Stimulated activated CD4-positive, alpha-beta T cell treated with anti-CD3 and anti-CD28 coated beads, Interleukin-1b, Interleukin-23, amount 100 ng/mL, for 4 hours (primary cell): Measurements from ENCODE around the gene ESRP2.

Experiments
- DNase-seq, 2 donors: peaks; one replicate each; pipeline ENCODE4 v3.0.0-alpha.2; 2020; ENCODE audit warnings: low read depth in 2 of 2

ESRP2 gene

DNA sequence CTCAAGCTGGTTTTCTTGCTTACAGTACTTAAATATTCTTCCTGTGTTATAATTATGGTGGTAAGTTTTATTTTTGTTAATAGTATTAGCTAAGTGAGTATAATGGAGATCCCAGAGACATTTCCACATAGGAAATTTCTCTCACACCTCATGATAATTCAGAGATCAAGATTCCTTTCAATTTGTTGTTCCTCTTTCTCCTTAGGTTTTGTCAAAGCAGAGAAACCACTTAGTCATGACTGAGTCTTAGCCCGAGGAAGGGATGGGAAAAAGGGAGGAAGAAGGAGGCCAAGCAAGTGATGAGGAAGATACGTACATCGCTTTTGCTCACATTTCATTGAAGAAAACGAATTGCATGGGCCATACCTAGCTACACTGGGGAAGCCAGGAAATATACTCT lies 18.4 kb downstream of the ESRP2 start:
- no peak for DNase-seq

DNA sequence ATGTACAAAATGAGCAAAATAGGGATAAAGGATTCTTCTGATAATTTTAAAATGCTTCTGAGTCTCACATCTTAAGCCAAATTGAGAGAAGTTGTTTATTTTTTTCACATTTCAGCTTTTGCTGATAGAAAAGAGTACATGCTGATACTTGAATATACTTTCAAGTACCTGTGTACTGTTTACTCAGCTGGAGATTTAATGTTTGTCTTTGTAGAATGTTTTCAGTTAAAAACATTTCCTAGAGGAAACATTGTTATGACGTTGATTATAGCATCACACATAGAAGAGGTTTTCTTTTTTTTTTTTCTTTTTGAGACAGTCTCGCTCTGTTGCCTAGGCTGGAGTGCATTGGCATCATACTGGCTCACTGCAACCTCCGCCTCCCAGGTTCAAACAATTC lies 19.7 kb downstream of the ESRP2 start:
- DNase-seq, result no peak

DNA sequence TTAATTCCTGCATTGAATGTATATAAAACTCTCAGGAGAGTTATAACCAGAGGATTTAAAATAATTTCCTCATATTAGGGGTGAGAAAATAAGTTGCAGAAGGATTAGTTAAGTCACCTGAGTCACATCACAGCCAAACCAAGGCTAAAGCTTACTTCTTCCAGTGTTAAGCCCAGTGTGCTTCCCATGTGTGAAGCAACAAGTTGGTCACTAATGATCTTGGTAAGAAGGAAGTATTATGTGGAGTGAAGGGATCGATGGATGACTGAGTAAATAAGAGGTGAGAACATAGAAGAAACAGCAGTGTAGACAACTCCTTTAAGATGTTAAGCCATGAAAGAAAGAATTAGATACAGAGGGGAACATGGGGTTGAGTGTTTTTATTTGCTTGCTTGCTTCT lies 20.6 kb downstream of the ESRP2 start:
- DNase-seq, result no peak

DNA sequence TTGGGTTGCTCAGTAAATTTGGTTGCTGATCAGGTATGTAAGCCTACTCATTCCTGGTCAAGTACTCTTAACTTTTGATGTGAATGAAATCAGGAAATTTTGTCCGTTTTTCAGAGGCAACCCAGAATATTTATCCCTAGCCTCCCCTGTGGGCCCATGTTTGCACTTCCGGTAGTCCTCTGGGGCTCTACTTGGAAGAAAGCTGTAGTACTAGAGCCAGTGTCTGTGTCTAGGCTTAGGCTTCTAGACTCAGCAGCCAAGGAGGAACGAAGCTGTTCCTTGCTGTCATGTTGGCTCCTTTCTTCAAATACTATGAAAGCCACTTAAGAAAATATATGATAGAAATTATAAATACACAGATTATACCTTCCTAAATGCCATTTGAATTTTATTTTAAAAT lies 21.2 kb downstream of the ESRP2 start:
- DNase-seq, result no peak

DNA sequence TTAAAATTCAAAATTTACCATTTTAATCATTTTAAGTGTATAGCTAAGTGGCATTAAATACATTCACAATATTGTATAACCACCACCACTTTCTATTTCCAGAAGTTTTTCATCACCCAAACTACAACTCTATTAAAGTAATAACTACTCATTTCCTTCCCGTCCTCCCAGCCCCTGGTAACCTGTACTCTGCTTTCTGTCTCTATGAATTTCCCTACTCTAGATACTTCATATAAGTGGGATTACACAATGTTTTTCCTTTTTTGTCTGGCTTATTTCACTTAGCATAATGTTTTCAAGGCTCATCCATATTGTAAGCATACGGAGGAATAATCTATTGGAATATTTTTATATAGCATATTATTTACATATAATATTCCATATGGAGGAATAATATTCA lies 29.7 kb downstream of the ESRP2 start:
- DNase-seq, result no peak

DNA sequence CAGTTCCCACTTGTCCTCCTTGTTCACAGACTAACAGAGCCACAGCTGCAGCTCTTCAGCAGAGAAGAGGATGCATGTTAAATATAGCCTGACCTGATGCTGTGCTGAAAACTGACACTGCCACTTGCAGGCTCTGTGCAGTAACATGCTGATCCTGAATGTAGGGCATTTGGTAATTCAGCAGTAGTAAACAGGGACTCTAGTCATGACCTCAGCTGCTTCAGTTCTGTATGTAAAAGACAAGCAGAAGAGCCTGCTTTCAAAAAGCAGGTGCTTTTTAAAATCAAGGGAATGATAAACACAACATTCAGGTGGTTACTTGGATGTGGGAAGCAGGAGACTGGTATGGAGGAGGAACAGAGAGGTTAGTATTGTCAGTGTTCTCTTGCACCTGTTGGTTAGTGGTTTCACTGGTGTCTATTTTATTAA lies 33.8 kb downstream of the ESRP2 start:
- DNase-seq, result no peak

DNA sequence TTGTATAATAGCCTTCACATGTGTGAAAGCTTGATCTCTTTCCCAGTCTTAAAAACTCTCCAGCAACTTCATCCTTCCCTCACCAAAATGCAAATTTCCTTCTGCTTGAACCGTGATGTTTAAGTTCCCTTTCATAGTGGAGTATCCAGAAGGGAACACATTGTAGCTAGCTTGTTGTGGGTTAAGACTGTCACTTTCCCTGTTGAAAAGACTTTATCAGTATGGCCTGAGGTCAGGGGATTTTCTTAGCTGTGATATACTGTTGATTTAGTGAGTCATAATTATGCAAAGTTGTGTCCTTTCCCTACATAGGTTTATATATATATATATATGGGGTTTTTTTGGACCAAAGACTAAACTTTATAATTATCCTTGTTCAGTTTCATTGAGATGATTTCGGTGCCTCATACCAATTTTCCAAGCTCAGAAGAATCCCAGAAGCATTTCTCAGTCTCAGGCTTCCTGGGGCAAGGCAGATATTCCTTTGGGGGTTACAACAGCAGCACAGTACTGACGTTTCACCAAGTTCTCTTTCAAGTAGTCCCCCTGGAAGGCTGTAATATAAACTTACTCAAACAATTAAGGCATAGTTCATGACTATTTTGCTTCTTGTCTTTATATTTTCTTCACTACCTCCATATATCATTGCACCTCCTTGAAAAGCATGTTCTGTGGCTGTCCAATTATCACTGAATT lies 35.7 kb downstream of the ESRP2 start:
- no peak for DNase-seq

DNA sequence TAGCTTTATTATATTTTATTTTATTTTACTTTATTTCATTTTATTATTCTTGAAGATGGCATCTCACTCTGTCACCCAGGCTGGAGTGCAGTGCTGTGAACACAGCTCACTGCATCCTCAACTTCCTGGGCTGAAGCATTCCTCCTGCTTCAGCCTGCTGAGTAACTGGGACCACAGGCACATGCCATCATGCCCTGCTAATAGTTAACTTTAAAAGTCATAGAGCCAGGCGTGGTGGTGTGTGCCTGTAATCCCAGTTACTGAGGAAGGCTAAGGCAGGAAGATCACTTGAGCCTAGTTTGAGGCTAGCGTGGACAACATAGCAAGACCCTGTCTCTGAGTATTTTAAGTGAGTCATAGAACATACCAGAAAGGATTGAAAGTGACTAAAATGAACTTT lies 38.7 kb downstream of the ESRP2 start:
- no peak for DNase-seq

DNA sequence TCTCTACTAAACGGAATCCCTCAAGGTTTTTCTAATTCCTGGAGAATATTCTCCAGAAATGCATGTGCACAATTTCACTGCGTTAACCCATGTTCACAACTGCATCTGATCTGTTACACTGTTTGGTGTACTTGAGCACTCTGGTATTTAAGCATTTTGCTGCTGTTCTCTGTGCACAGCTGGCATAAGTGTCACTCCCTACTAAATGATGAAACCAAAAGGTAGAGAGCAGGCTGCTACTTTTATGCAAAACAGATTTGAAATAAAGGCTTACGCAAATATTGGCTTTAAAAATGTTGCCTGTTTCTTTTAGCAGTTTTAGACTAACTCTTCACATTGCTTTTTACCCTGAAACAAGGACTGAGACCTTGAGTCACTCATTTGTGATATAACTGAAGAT lies 41.7 kb downstream of the ESRP2 start:
- no peak for DNase-seq

DNA sequence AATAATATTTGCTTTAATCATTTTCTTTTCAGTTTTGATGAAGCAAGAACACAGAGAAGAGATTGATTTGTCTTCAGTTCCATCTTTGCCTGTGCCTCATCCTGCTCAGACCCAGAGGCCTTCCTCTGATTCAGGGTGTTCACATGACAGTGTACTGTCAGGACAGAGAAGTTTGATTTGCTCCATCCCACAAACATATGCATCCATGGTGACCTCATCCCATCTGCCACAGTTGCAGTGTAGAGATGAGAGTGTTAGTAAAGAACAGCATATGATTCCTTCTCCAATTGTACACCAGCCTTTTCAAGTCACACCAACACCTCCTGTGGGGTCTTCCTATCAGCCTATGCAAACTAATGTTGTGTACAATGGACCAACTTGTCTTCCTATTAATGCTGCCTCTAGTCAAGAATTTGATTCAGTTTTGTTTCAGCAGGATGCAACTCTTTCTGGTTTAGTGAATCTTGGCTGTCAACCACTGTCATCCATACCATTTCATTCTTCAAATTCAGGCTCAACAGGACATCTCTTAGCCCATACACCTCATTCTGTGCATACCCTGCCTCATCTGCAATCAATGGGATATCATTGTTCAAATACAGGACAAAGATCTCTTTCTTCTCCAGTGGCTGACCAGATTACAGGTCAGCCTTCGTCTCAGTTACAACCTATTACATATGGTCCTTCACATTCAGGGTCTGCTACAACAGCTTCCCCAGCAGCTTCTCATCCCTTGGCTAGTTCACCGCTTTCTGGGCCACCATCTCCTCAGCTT lies 45.0 kb downstream of the ESRP2 start:
- no peak for DNase-seq

DNA sequence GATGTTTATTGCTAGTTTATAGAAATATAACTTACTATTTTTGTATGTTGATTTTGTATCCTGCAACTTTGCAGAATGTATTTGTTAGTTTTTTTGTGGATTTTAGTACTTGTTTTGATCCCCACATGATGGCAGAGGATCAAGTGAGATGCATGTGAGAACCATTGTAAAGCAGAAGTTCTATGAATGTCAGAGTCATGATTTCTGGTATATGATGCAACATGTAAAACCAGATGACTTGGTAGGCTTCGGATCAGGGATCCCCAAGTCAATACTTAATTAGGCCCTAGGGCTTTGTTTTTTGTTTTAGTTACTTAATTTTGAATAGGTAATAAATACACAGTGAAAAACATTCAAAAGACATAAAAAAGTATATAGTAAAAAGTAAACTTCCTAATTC lies 45.8 kb downstream of the ESRP2 start:
- DNase-seq, result no peak

DNA sequence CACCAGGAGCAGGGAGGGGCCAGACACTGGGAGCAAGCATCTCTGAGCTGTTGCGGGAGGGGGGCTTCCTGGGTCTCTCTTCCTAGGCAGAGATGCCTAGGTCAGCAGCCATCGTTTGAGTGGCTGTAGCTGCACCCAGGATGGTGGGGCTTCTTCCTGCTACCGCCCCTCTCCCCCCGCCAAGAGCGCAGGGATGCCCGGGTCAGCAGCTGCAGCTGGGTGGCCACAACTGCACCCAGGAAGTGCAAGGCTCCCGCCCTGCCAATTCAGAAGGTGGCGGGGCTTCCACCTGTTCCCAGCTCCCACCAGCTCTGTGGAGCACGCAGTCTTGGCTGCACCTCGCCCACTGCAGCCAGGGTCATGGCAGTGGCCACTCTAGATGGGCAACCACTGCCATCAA lies 47.8 kb downstream of the ESRP2 start:
- no peak for DNase-seq

DNA sequence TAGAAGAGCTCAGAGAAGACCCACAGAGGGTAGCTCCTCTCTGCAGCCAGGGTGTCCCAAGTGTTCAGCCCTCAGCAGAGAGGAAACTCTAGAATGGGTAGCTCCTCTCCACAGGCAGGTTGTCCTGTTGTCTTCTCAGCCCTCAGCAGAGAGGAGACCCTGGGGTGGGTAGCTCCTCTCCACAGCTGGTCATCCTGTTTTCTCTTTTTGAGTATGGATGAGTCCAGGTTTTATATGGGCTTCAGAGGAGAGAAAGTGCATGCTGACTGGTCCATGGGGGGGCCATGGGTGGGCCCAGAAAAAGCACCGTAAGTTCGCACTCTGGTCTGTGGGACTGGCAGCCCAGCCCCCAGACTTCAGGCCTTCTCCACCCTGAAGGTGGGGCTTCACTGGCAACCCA lies 48.4 kb downstream of the ESRP2 start:
- DNase-seq, result no peak

DNA sequence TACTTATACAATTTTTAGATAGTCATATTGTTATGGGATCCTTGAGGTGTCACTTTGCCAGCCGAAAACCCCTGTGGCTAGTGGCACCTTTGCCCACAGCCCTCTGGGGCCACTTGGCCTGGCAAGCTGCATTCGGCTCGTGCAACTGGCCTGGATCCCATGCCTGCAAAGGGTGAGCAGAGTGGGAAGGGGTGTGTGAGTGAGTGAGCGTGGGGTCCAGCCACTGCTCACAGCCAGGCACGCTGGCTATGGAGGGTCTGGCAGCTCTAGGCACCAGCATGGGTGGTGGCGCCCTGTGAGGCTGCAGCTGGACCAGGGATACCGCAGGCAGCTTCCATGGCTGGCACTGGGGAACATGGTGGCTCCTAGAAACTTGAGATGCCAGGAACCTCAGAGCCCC lies 49.0 kb downstream of the ESRP2 start:
- no peak for DNase-seq

DNA sequence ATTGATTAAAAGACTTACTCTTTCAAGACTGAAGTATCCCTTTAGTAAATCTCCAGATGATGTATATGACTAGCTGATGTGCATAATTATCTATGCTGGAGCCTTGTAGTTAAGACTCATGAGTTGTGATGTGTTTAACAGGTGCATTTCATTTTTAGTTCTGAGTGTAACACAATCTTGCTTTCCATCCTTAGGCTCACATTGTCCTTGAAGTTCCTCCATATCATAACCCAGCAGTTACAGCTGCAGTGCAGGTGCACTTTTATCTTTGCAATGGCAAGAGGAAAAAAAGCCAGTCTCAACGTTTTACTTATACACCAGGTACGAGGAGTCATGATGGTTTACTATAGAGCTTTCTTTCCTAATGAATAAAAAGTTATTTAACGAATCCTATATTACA lies 52.9 kb downstream of the ESRP2 start:
- DNase-seq, result no peak

DNA sequence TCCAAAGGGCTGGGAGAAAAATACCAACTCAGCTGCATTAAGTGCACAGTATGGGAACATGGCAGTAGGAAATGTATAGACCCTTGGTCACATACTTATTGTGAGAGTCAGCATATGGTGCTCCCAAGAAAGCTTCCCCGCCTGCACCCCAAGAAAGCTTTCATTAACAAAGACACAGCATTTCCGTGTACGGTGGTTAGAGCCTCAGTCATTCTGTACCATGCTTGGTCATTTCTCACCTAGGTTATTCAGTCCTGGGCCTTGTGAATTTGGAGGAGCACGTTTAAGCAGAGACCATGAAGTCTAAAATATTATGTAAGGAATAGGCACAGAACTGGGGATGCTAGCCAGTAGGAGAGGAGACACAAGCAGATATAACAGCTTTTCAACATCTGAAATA lies 56.1 kb downstream of the ESRP2 start:
- no peak for DNase-seq

DNA sequence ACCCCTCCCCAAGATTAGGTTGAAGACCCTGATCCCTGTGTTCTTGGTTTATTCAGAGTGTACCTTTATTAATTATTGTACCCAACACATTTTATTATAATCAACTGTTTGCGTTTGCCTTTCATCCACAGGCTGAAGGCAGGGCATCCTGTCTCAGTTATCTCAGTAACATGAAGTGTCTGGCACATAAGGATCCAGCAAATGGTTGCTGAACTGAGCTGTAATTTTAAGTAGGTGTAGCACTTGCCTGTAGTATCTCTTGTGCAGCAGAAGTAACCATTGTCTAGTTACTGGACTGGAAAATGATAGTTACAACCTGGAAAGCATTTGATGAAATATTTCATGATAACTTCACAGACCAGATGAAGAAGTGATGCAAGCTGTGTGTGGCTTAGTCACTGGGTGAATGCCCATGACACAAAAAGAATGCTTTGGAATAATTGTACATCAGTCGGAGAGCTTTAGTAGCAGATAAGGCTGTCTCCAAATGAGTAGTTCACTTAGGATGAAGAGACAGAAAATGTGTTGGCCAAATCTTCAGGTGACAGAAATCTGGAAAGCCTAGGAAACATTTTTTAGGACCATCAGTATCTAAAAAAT lies 56.6 kb downstream of the ESRP2 start:
- DNase-seq, result no peak
